HEK293 (cell line): ENCODE measurements around the gene KRT82.

ENCODE experiments used
- CTCF ChIP-seq: fragments of 450-650 bp; formaldehyde crosslinking; IDR thresholded peaks from 2 replicates; pipeline ENCODE4 v1.5.1; 2016; ENCODE audit warnings: missing biosample characterization, missing genetic modification characterization
- FEZF1 ChIP-seq: fragments of 450-650 bp; formaldehyde crosslinking; IDR thresholded peaks from 2 replicates; pipeline ENCODE4 v1.5.1; 2016; ENCODE audit warnings: missing biosample characterization, missing genetic modification characterization
- MYNN ChIP-seq: fragments of 450-650 bp; formaldehyde crosslinking; IDR thresholded peaks from 2 replicates; pipeline ENCODE4 v1.5.1; 2016; ENCODE audit warnings: missing biosample characterization, missing genetic modification characterization, borderline replicate concordance
- RBAK ChIP-seq: fragments of 450-650 bp; formaldehyde crosslinking; IDR thresholded peaks from 2 replicates; pipeline ENCODE4 v1.5.1; 2016; ENCODE audit warnings: missing biosample characterization, missing genetic modification characterization
- ZBTB17 ChIP-seq: fragments of 450-650 bp; formaldehyde crosslinking; IDR thresholded peaks from 2 replicates; pipeline ENCODE4 v1.5.1; 2016; ENCODE audit warnings: missing biosample characterization, missing genetic modification characterization
- ZNF610 ChIP-seq: fragments of 450-650 bp; formaldehyde crosslinking; IDR thresholded peaks from 2 replicates; pipeline ENCODE4 v1.5.1; 2016; ENCODE audit warnings: missing biosample characterization, missing genetic modification characterization, borderline replicate concordance

- TF ChIP-seq MYNN (tag by site-specific recombination) (no peak), RBAK (tag by site-specific recombination) (no peak), FEZF1 (tag by site-specific recombination) (no peak), ZNF610 (tag by site-specific recombination) (no peak), ZBTB17 (no peak), CTCF (no peak)
These were observed 12.5 kb upstream of the KRT82 start for GRCh38 chr12:52418576-52419110.
